BLaER1 (cell line): ENCODE data around the gene MANF.
A peak's percentile ranks its signal among the peaks of the same experiment; 100 is the strongest.
"Not testable (repeated sequence)": the region's sequence is repeated elsewhere in the genome, so short reads cannot be mapped to it uniquely, and the experiment has no call there.

Experiments used
- H3K27ac ChIP-seq: shearing (Covaris generic); formaldehyde crosslinking; 2 replicates; pipeline ENCODE4 v1.8.1; 2022
- H3K27me3 ChIP-seq: shearing (Covaris generic); formaldehyde crosslinking; 2 replicates; pipeline ENCODE4 v1.8.1; 2022
- H3K36me3 ChIP-seq: shearing (Covaris generic); formaldehyde crosslinking; 2 replicates; pipeline ENCODE4 v1.8.1; 2022
- H3K4me1 ChIP-seq: shearing (Covaris generic); formaldehyde crosslinking; 2 replicates; pipeline ENCODE4 v1.8.1; 2022
- H3K4me2 ChIP-seq: shearing (Covaris generic); formaldehyde crosslinking; 2 replicates; pipeline ENCODE4 v1.8.1; 2022
- H3K4me3 ChIP-seq: shearing (Covaris generic); formaldehyde crosslinking; 2 replicates; pipeline ENCODE4 v1.8.1; 2022
- H3K9ac ChIP-seq: shearing (Covaris generic); formaldehyde crosslinking; 2 replicates; pipeline ENCODE4 v1.8.1; 2022
- H3K9me3 ChIP-seq: shearing (Covaris generic); formaldehyde crosslinking; 2 replicates; pipeline ENCODE4 v1.8.1; 2022
- H4K20me1 ChIP-seq: shearing (Covaris generic); formaldehyde crosslinking; 2 replicates; pipeline ENCODE4 v1.8.1; 2022
- Cebpa-rat ChIP-seq: shearing (Covaris generic); IDR thresholded peaks from 2 replicates; pipeline ENCODE4 v1.8.1; 2022

Gene MANF

DNA sequence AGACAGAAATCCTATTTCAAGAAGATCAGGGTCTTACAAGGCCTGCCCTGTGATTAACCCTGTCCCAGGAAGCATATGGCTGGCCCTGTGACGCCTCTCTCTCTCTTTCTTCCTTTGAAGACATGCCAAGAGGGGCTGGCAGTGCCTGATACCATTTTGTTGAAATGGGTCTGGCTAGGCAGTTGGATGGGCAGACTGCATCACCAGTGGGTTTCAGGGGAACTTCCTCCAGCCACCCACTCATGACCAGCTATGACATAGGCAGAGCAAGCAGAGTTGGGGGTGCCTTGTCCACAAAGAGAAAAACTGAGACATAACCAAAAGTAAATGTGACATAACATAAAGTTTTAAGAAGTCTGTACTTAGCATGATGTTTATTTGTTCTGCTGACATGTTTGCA lies 31.4 kb upstream of the MANF start:
- Histone ChIP-seq H3K27me3 (no peaks in the 10 kb centered on the region), H3K4me2 (peak overlapping the region; percentile 7; the same call in 1 of the 2 replicates), H4K20me1 (no peaks in the 10 kb centered on the region), H3K4me1 (peaks cover 6% of the 10 kb centered on the region; the same call in 1 of the 2 replicates), H3K9ac (no peak overlapping the region), H3K4me3 (no peak overlapping the region), H3K36me3 (no peaks in the 10 kb centered on the region), H3K27ac (no peak overlapping the region), H3K9me3 (no peaks in the 10 kb centered on the region)
- no peak for TF ChIP-seq Cebpa-rat

DNA sequence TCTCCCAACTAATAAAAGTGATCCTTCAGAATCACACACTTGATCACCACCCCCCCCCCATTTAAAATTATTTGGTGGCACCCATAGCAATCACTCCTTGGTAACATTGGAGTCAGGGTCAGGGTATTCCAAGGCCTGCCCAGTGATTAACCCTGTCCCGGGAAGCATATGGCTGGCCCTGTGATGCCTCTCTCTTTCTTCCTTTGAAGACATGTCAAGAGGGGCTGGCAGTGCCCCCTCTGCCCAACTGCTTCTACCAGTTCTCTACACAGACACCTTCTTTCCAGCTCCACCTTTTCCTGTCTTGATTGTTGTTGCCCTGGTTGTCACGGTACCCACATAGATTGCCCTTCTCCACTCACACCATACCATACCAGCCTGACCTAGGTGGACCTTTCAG lies 30.9 kb upstream of the MANF start:
- Histone ChIP-seq H3K27ac (no peak overlapping the region), H3K4me2 (no peak overlapping the region), H3K9me3 (no peaks in the 10 kb centered on the region), H4K20me1 (no peaks in the 10 kb centered on the region), H3K9ac (no peak overlapping the region), H3K4me1 (peaks cover 6% of the 10 kb centered on the region; the same call in 1 of the 2 replicates), H3K27me3 (no peaks in the 10 kb centered on the region), H3K36me3 (no peaks in the 10 kb centered on the region), H3K4me3 (no peak overlapping the region)
- TF ChIP-seq Cebpa-rat = no peak

DNA sequence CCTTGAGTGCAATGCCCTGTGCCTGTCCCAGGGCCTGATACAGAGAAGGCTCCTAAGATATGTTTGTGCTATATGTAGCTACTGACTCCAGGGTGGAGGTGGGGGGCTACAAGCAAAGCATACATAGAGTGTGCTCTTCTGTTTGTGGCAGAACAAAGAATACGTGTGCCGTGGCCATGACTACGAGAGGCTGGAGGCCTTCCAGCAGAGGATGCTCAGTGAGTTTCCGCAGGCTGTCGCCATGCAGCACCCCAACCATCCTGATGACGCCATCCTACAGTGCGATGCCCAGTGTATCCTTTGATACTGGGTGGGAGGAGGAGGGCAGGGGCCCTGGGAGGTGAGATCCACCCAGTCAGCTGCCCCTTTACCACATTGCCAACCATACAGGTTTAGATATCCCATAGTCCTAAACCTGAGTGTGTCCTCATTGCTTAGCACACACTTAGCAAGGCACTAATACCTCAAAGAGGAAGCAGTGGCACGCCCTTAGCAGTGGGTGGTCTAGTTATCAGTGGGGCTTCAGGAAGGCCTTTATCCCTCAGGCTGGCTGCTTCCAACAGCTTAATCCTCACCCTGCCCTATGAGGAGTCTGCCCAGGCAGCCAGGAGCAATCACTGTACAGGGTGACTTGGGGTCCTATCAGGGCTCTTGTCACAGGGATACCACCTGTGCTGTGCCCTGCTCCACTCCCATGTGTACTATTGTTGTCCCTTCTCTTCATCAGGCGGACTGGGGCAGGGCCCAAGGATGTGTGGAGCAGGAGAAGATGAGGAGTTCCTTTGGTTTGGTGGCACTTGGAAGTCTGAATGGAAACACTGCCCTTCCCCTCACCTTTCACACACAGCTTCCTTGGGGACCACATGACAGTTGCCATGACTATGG lies 30.1 kb upstream of the MANF start:
- Histone ChIP-seq H3K27me3 (no peaks in the 10 kb centered on the region), H3K4me3 (no peak overlapping the region), H3K27ac (no peak overlapping the region), H4K20me1 (no peaks in the 10 kb centered on the region), H3K4me2 (no peak overlapping the region), H3K4me1 (peaks cover 6% of the 10 kb centered on the region; the same call in 1 of the 2 replicates), H3K9ac (no peak overlapping the region), H3K9me3 (no peaks in the 10 kb centered on the region), H3K36me3 (no peaks in the 10 kb centered on the region)
- TF ChIP-seq Cebpa-rat = no peak

DNA sequence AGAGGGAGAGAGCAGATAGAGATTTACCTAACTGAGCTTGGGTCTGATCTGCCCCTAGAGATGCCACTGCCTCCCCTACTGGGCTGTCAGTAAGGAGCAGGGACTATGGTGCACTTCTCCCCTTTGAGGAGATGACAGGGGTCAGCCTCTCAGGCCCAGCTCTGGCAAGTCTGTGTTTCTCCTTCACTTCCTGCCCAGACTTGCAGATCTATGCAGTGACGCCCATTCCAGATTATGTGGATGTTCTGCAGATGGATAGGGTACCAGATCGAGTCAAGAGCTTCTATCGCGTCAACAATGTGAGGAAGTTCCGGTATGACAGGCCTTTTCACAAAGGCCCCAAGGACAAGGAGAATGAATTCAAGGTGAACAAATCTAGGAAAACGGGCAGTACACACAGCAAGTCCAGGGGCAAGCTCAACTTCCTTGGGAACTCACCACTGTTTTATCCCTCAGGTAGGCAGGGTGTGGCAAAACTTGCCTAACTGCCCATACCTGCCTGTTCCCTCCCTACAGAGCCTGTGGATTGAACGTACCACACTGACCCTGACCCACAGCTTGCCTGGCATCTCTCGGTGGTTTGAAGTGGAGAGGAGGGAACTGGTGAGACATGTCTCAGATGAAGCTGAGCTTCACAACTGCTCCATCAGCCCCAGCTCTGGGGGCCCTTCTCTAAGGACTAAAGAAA lies 29.1 kb upstream of the MANF start:
- Histone ChIP-seq H3K27me3 (no peaks in the 10 kb centered on the region), H3K9ac (no peak overlapping the region), H3K27ac (no peak overlapping the region), H3K36me3 (no peaks in the 10 kb centered on the region), H4K20me1 (no peaks in the 10 kb centered on the region), H3K9me3 (no peaks in the 10 kb centered on the region), H3K4me3 (no peak overlapping the region), H3K4me1 (peaks cover 6% of the 10 kb centered on the region; the same call in 1 of the 2 replicates), H3K4me2 (no peak overlapping the region)
- TF ChIP-seq Cebpa-rat = no peak

GRCh38 chr3:51357856-51358255 lies 27.2 kb upstream of the MANF start:
- Histone ChIP-seq H3K4me1 (peaks cover 6% of the 10 kb centered on the region; the same call in 1 of the 2 replicates), H3K27me3 (no peaks in the 10 kb centered on the region), H3K27ac (no peak overlapping the region), H3K9ac (no peak overlapping the region), H3K4me3 (no peak overlapping the region), H4K20me1 (no peaks in the 10 kb centered on the region), H3K9me3 (no peaks in the 10 kb centered on the region), H3K36me3 (no peaks in the 10 kb centered on the region), H3K4me2 (no peak overlapping the region)
- TF ChIP-seq Cebpa-rat = no peak

DNA sequence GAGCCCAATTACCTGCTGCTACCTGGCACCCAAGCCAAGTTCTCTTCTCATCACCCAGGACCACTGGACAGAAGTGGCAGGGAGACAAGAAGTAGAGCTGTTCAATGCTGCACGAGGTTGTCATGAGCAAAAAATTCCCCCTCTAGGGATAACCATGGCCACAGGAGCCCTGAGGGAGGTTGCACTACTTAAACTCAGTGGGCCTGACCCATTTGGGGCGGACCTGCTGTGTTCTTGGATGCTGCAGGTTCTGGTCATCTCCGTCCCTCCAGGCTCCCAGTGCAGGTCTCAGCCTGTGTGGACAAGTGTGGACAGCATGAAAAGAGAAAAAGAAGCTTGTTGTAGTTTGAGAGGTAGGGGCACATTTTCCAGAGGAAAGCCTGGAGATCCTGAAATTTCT lies 26.1 kb upstream of the MANF start:
- no peak for TF ChIP-seq Cebpa-rat

DNA sequence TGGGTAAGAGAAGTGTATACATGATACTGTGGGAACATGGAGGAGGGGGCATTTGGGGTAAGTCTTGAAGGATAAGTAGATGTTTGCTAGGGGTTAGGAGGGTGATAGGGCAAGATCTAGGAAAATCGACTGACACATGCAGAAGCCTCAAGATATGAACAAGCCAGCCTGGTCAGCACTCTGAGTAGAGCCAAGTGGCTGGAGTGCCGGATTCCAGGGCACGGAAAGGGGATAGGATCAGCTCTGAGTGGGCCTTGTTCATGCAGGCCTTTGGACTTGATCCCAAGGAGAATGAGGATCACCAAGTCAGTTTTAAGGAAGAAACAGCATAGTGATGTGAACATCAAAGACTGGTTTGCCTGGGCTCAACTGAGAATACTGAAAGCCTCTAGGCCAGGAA lies 24.3 kb upstream of the MANF start:
- H3K4me3 ChIP-seq = no peak overlapping the region
- H4K20me1 ChIP-seq = no peaks in the 10 kb centered on the region
- no peaks in the 10 kb centered on the region for H3K36me3 ChIP-seq
- no peak for TF ChIP-seq Cebpa-rat
- H3K9me3 ChIP-seq = no peaks in the 10 kb centered on the region; the same call in 1 of the 2 replicates
- H3K27ac ChIP-seq = no peak overlapping the region
- H3K27me3 ChIP-seq = no peaks in the 10 kb centered on the region
- H3K9ac ChIP-seq = no peak overlapping the region
- H3K4me2 ChIP-seq = no peak overlapping the region
- no peaks in the 10 kb centered on the region for H3K4me1 ChIP-seq

More for the DNA sequence above, 26.1 kb upstream of the MANF start:
- Histone ChIP-seq H3K27me3 (no peaks in the 10 kb centered on the region), H3K4me1 (no peaks in the 10 kb centered on the region), H3K9ac (no peak overlapping the region), H3K27ac (no peak overlapping the region), H3K36me3 (no peaks in the 10 kb centered on the region), H3K4me3 (no peak overlapping the region), H3K4me2 (no peak overlapping the region), H4K20me1 (no peaks in the 10 kb centered on the region), H3K9me3 (no peaks in the 10 kb centered on the region)

DNA sequence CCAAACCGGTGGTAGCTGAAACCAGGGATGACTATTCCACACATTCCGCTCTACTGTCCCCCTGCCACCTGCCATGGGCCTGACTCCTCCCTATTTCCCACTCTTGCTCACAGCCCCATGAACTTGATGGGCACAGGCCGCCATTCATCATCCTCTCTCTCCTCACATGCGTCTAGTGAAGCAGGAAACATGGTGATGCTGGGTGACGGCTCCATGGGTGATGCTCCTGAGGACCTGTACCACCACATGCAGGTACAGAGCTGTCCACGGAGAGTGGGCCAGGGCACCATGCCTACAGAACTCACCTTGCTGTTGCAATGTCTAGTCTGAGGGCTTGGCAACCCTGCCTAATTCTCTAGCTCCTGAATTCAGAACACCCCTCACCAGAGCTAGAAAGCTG lies 23.3 kb upstream of the MANF start:
- Histone ChIP-seq H3K27ac (no peak overlapping the region), H3K4me3 (no peak overlapping the region), H3K27me3 (no peaks in the 10 kb centered on the region), H4K20me1 (no peaks in the 10 kb centered on the region), H3K9ac (no peak overlapping the region), H3K4me2 (no peak overlapping the region), H3K4me1 (no peaks in the 10 kb centered on the region), H3K36me3 (no peaks in the 10 kb centered on the region), H3K9me3 (no peaks in the 10 kb centered on the region; the same call in 1 of the 2 replicates)
- no peak for TF ChIP-seq Cebpa-rat

DNA sequence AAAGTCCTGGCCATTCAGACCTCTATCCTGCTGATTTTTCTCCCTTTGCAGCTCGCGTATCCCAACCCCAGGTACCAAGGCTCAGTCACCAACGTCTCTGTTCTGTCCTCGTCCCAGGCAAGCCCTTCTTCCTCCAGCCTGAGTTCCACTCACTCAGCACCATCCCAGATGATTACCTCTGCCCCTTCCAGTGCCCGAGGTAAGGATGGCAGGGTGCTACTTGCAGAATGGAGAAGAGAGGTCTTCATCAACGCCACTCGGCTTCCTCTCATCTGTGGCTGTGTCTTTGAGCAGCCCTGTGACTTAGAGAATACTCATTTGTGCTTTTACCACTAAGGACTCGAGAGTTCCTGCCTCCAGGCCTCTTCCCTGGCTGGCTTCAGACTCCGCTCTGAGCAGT lies 22.6 kb upstream of the MANF start:
- Histone ChIP-seq H3K27me3 (no peaks in the 10 kb centered on the region), H3K27ac (no peak overlapping the region), H3K9ac (no peak overlapping the region), H3K36me3 (no peaks in the 10 kb centered on the region), H4K20me1 (no peaks in the 10 kb centered on the region), H3K9me3 (no peaks in the 10 kb centered on the region; the same call in 1 of the 2 replicates), H3K4me1 (no peaks in the 10 kb centered on the region), H3K4me3 (no peak overlapping the region), H3K4me2 (no peak overlapping the region)
- TF ChIP-seq Cebpa-rat = no peak

DNA sequence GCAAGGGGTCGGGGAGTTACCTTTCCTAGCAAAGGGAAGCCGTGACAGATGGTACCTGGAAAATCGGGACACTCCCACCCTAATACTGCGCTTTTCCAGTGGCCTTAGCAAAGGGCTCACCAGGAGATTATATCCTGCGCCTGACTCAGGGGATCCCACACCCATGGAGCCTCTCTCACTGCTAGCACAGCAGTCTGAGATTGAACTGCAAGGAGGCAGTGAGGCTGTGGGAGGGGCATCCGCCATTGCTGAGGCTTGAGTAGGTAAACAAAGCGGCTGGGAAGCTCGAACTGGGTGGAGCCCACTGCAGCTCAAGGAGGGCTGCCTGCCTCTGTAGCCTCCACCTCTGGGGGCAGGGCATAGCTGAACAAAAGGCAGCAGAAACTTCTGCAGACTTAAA lies 16.8 kb upstream of the MANF start:
- H3K4me2 ChIP-seq = not testable (repeated sequence)

More for the DNA sequence above, 16.8 kb upstream of the MANF start:
- H3K4me3 ChIP-seq, H3K9me3 ChIP-seq, H3K36me3 ChIP-seq, H4K20me1 ChIP-seq, H3K27ac ChIP-seq, H3K4me1 ChIP-seq, H3K27me3 ChIP-seq, H3K9ac ChIP-seq: not testable (repeated sequence)
